HEK293 (cell line): ENCODE results near the gene TCEA2.
A peak's percentile ranks its signal among the peaks of the same experiment; 100 is the strongest.

Experiments used
- EGR2 ChIP-seq: fragments of 450-650 bp; formaldehyde crosslinking; IDR thresholded peaks from 2 replicates; pipeline ENCODE4 v1.5.1; 2016; ENCODE audit warnings: low read depth, missing biosample characterization, missing genetic modification characterization
- GLI2 ChIP-seq: fragments of 450-650 bp; formaldehyde crosslinking; IDR thresholded peaks from 2 replicates; pipeline ENCODE4; 2017; ENCODE audit warnings: missing biosample characterization, missing genetic modification characterization, low read depth, borderline replicate concordance
- IKZF3 ChIP-seq: fragments of 450-650 bp; IDR thresholded peaks from 2 replicates; pipeline ENCODE4 v1.5.0; 2018; ENCODE audit warnings: missing biosample characterization, mild to moderate bottlenecking, missing genetic modification characterization, moderate library complexity
- KLF16 ChIP-seq: fragments of 450-650 bp; formaldehyde crosslinking; IDR thresholded peaks from 2 replicates; pipeline ENCODE4 v1.5.1; 2017; ENCODE audit warnings: missing biosample characterization, missing genetic modification characterization
- KLF8 ChIP-seq: fragments of 450-650 bp; formaldehyde crosslinking; IDR thresholded peaks from 2 replicates; pipeline ENCODE4 v1.5.1; 2016; ENCODE audit warnings: missing biosample characterization, missing genetic modification characterization
- OSR2 ChIP-seq: fragments of 450-650 bp; formaldehyde crosslinking; IDR thresholded peaks from 2 replicates; pipeline ENCODE4 v1.5.1; 2016; ENCODE audit warnings: missing biosample characterization, missing genetic modification characterization
- OVOL3 ChIP-seq: fragments of 450-650 bp; formaldehyde crosslinking; IDR thresholded peaks from 2 replicates; pipeline ENCODE4 v1.5.1; 2016; ENCODE audit warnings: missing biosample characterization, missing genetic modification characterization
- SP7 ChIP-seq: fragments of 450-650 bp; formaldehyde crosslinking; IDR thresholded peaks from 2 replicates; pipeline ENCODE4 v1.5.1; 2016; ENCODE audit warnings: missing biosample characterization, missing genetic modification characterization
- WT1 ChIP-seq: fragments of 450-650 bp; formaldehyde crosslinking; IDR thresholded peaks from 2 replicates; pipeline ENCODE4 v1.5.1; 2016; ENCODE audit warnings: missing biosample characterization, missing genetic modification characterization
- ZBTB10 ChIP-seq: fragments of 450-650 bp; formaldehyde crosslinking; IDR thresholded peaks from 2 replicates; pipeline ENCODE4 v1.5.1; 2016; ENCODE audit warnings: missing biosample characterization, missing genetic modification characterization
- ZNF114 ChIP-seq: fragments of 450-650 bp; formaldehyde crosslinking; IDR thresholded peaks from 2 replicates; pipeline ENCODE4 v1.5.0; 2017; ENCODE audit warnings: missing biosample characterization, missing genetic modification characterization
- ZNF121 ChIP-seq: fragments of 450-650 bp; formaldehyde crosslinking; IDR thresholded peaks from 2 replicates; pipeline ENCODE4 v1.5.1; 2016; ENCODE audit warnings: missing biosample characterization, missing genetic modification characterization
- ZNF2 ChIP-seq: fragments of 450-650 bp; formaldehyde crosslinking; IDR thresholded peaks from 2 replicates; pipeline ENCODE4 v1.5.1; 2016; ENCODE audit warnings: missing biosample characterization, missing genetic modification characterization
- ZNF211 ChIP-seq: fragments of 450-650 bp; formaldehyde crosslinking; IDR thresholded peaks from 2 replicates; pipeline ENCODE4 v1.5.1; 2016; ENCODE audit warnings: low read depth, missing biosample characterization, missing genetic modification characterization
- ZNF24 ChIP-seq: fragments of 450-650 bp; formaldehyde crosslinking; IDR thresholded peaks from 2 replicates; pipeline ENCODE4 v1.5.1; 2016; ENCODE audit warnings: missing biosample characterization, missing genetic modification characterization
- ZNF280C ChIP-seq: fragments of 450-650 bp; formaldehyde crosslinking; IDR thresholded peaks from 2 replicates; pipeline ENCODE4 v1.5.1; 2016; ENCODE audit warnings: missing biosample characterization, missing genetic modification characterization
- ZNF423 ChIP-seq: fragments of 450-650 bp; formaldehyde crosslinking; IDR thresholded peaks from 2 replicates; pipeline ENCODE4 v1.5.1; 2016; ENCODE audit warnings: missing biosample characterization, missing genetic modification characterization
- ZNF521 ChIP-seq: fragments of 450-650 bp; formaldehyde crosslinking; IDR thresholded peaks from 2 replicates; pipeline ENCODE4 v1.5.1; 2017; ENCODE audit warnings: missing biosample characterization, mild to moderate bottlenecking, missing genetic modification characterization
- ZNF544 ChIP-seq: fragments of 450-650 bp; formaldehyde crosslinking; IDR thresholded peaks from 2 replicates; pipeline ENCODE4 v1.5.0; 2017; ENCODE audit warnings: missing biosample characterization, missing genetic modification characterization
- ZNF560 ChIP-seq: fragments of 450-650 bp; formaldehyde crosslinking; IDR thresholded peaks from 2 replicates; pipeline ENCODE4 v1.5.1; 2017; ENCODE audit warnings: missing biosample characterization, missing genetic modification characterization, borderline replicate concordance
- ZNF621 ChIP-seq: fragments of 450-650 bp; formaldehyde crosslinking; IDR thresholded peaks from 2 replicates; pipeline ENCODE4 v1.5.1; 2017; ENCODE audit warnings: missing biosample characterization, missing genetic modification characterization
- ZNF639 ChIP-seq: fragments of 450-650 bp; formaldehyde crosslinking; IDR thresholded peaks from 2 replicates; pipeline ENCODE4 v1.5.1; 2016; ENCODE audit warnings: missing biosample characterization, missing genetic modification characterization
- ZNF658 ChIP-seq: fragments of 450-650 bp; formaldehyde crosslinking; IDR thresholded peaks from 2 replicates; pipeline ENCODE4; 2016; ENCODE audit warnings: missing biosample characterization, missing genetic modification characterization
- ZNF670 ChIP-seq: fragments of 450-650 bp; formaldehyde crosslinking; IDR thresholded peaks from 2 replicates; pipeline ENCODE4 v1.5.1; 2016; ENCODE audit warnings: missing biosample characterization, missing genetic modification characterization, low read depth
- ZNF747 ChIP-seq: fragments of 450-650 bp; formaldehyde crosslinking; IDR thresholded peaks from 2 replicates; pipeline ENCODE4 v1.5.1; 2016; ENCODE audit warnings: missing biosample characterization, missing genetic modification characterization
- ZNF791 ChIP-seq: fragments of 450-650 bp; formaldehyde crosslinking; IDR thresholded peaks from 2 replicates; pipeline ENCODE4 v1.5.1; 2016; ENCODE audit warnings: missing biosample characterization, missing genetic modification characterization
- ZNF792 ChIP-seq: fragments of 450-650 bp; formaldehyde crosslinking; IDR thresholded peaks from 2 replicates; pipeline ENCODE4 v1.5.1; 2016; ENCODE audit warnings: missing biosample characterization, missing genetic modification characterization
- ZSCAN30 ChIP-seq: fragments of 450-650 bp; IDR thresholded peaks from 2 replicates; pipeline ENCODE4 v1.5.1; 2018; ENCODE audit warnings: missing biosample characterization, mild to moderate bottlenecking, missing genetic modification characterization, moderate library complexity
- TF ChIP-seq, protein P1 (sequence below): fragments of 450-650 bp; formaldehyde crosslinking; IDR thresholded peaks from 2 replicates; pipeline ENCODE4 v1.5.1; 2017; ENCODE audit warnings: missing biosample characterization, missing genetic modification characterization
- TF ChIP-seq, protein P2 (sequence below): fragments of 450-650 bp; formaldehyde crosslinking; conservative IDR thresholded peaks from 2 replicates; pipeline ENCODE4 v1.5.1; 2016; ENCODE audit warnings: low read depth, missing biosample characterization, missing genetic modification characterization

Gene TCEA2

GRCh38 chr20:64055893-64056638 lies 6.9 kb upstream of the TCEA2 start (continued):
- 0 out of 2 replicates have a peak, but pooled peaks have one; percentile 31 for TF ChIP-seq SP7 (tag by site-specific recombination)
- no peak for TF ChIP-seq ZNF670
- no peak for TF ChIP-seq ZNF280C (tag by site-specific recombination)
- TF ChIP-seq ZNF792 (tag by site-specific recombination) = no peak
- no peak for TF ChIP-seq ZNF639
- peak; percentile 23; the same call in 1 of the 2 replicates for TF ChIP-seq WT1 (tag by site-specific recombination)
- TF ChIP-seq ZNF114 (tag by site-specific recombination) = no peak
- TF ChIP-seq OVOL3 (tag by site-specific recombination) = no peak
- no peak for TF ChIP-seq ZNF747 (tag by site-specific recombination)
- TF ChIP-seq ZSCAN30 (tag by site-specific recombination) = 0 out of 2 replicates have a peak, but pooled peaks have one; percentile 18
- TF ChIP-seq, protein P1, sequence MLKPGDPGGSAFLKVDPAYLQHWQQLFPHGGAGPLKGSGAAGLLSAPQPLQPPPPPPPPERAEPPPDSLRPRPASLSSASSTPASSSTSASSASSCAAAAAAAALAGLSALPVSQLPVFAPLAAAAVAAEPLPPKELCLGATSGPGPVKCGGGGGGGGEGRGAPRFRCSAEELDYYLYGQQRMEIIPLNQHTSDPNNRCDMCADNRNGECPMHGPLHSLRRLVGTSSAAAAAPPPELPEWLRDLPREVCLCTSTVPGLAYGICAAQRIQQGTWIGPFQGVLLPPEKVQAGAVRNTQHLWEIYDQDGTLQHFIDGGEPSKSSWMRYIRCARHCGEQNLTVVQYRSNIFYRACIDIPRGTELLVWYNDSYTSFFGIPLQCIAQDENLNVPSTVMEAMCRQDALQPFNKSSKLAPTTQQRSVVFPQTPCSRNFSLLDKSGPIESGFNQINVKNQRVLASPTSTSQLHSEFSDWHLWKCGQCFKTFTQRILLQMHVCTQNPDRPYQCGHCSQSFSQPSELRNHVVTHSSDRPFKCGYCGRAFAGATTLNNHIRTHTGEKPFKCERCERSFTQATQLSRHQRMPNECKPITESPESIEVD = no peak
- TF ChIP-seq ZNF2 = no peak
- no peak for TF ChIP-seq ZNF211
- TF ChIP-seq ZNF621 (tag by site-specific recombination) = no peak
- no peak for TF ChIP-seq ZNF560 (tag by site-specific recombination)
- TF ChIP-seq ZNF121 (tag by site-specific recombination) = peak; percentile 75
- TF ChIP-seq ZBTB10 (tag by site-specific recombination) = peak; percentile 26; the same call in 1 of the 2 replicates
- 0 out of 2 replicates have a peak, but pooled peaks have one; percentile 28 for TF ChIP-seq IKZF3 (tag by site-specific recombination)
- TF ChIP-seq ZNF521 (tag by site-specific recombination) = no peak
- TF ChIP-seq ZNF658 = no peak
- no peak for TF ChIP-seq GLI2
- peak; percentile 85 for TF ChIP-seq EGR2 (tag by site-specific recombination)
- TF ChIP-seq ZNF544 (tag by site-specific recombination) = no peak
- TF ChIP-seq ZNF791 (tag by site-specific recombination) = no peak
- TF ChIP-seq OSR2 (tag by site-specific recombination) = peak; percentile 76
- no peak for TF ChIP-seq KLF16 (tag by site-specific recombination)
- 0 out of 2 replicates have a peak, but pooled peaks have one; percentile 27 for TF ChIP-seq KLF8 (tag by site-specific recombination)
- TF ChIP-seq ZNF423 (tag by site-specific recombination) = peak; percentile 70; the same call in 1 of the 2 replicates
- no peak for TF ChIP-seq ZNF24 (tag by site-specific recombination)
- TF ChIP-seq, protein P2, sequence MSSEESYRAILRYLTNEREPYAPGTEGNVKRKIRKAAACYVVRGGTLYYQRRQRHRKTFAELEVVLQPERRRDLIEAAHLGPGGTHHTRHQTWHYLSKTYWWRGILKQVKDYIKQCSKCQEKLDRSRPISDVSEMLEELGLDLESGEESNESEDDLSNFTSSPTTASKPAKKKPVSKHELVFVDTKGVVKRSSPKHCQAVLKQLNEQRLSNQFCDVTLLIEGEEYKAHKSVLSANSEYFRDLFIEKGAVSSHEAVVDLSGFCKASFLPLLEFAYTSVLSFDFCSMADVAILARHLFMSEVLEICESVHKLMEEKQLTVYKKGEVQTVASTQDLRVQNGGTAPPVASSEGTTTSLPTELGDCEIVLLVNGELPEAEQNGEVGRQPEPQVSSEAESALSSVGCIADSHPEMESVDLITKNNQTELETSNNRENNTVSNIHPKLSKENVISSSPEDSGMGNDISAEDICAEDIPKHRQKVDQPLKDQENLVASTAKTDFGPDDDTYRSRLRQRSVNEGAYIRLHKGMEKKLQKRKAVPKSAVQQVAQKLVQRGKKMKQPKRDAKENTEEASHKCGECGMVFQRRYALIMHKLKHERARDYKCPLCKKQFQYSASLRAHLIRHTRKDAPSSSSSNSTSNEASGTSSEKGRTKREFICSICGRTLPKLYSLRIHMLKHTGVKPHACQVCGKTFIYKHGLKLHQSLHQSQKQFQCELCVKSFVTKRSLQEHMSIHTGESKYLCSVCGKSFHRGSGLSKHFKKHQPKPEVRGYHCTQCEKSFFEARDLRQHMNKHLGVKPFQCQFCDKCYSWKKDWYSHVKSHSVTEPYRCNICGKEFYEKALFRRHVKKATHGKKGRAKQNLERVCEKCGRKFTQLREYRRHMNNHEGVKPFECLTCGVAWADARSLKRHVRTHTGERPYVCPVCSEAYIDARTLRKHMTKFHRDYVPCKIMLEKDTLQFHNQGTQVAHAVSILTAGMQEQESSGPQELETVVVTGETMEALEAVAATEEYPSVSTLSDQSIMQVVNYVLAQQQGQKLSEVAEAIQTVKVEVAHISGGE (tag by site-specific recombination) = no peak
